ENCODE results near the gene CTNNB1.

The CTNNB1 gene

DNA sequence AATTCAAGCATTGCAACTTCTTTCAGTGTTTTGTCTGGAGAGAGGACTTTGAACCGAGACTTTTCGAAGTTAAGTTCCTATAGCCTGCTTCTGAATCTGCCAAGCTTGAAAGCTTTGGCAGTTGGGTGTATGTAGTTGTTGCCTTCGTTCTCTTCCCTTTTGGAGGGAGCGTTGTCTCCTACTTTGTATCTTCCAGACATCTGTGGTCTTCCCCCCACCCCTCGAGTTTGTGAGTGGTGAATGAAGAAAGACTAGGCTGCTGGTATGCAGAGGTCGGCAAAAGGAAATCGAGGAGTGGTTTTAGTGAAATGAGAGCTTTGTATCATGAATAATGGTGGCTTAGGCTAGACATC is 1.3 kb downstream of the CTNNB1 start:
- Histone ChIP-seq H2BK120ac (ENCODE audit: low read depth, low read length) (no peak overlapping the region), H3K9ac (ENCODE audit: low read length) (peak overlapping the region; percentile 89), H2BK12ac (ENCODE audit: low read length in 2 of 2) (no peak overlapping the region), H4K91ac (ENCODE audit: low read length) (no peak overlapping the region), H3K4me2 (ENCODE audit: low read length, poor library complexity, severe bottlenecking) (peak overlapping the region; percentile 77), H2AK5ac (ENCODE audit: low read length, severe bottlenecking) (no peak overlapping the region), H2BK5ac (ENCODE audit: low read depth, low read length, poor library complexity, severe bottlenecking) (peak overlapping the region; percentile 73), H2AFZ (ENCODE audit: low read depth, low read length) (no peak overlapping the region), H3K27me3 (ENCODE audit: control insufficient read depth in 1 of 2, insufficient read depth in 1 of 2, low read length in 2 of 2) (no peaks in the 10 kb centered on the region), H3K4ac (ENCODE audit: low read depth in 1 of 2, low read length in 2 of 2) (no peak overlapping the region), H3K18ac (ENCODE audit: low read depth in 1 of 2, low read length in 2 of 2) (no peak overlapping the region), H3K36me3 (ENCODE audit: control insufficient read depth in 1 of 2, insufficient read depth in 2 of 2, low read depth in 1 of 2, low read length in 2 of 2) (no peaks in the 10 kb centered on the region), H3K14ac (ENCODE audit: low read length in 2 of 2) (no peak overlapping the region), H3K79me1 (replicated peaks; ENCODE audit: low read length, poor library complexity, severe bottlenecking) (peaks cover 4% of the 10 kb centered on the region), H3K23ac (ENCODE audit: low read length in 2 of 2) (no peak overlapping the region), H3K4me3 (ENCODE audit: insufficient read depth in 1 of 2, low read depth in 1 of 2, low read length in 2 of 2) (peak overlapping the region; percentile 46 to 85), H4K8ac (ENCODE audit: low read length) (no peak overlapping the region), H3K27ac (ENCODE audit: low read length, poor library complexity, severe bottlenecking) (peak overlapping the region; percentile 74), H3K9me3 (ENCODE audit: control insufficient read depth, low read length) (no peaks in the 10 kb centered on the region), H2BK15ac (ENCODE audit: low read depth, poor library complexity, severe bottlenecking) (no peak overlapping the region), H3K4me1 (ENCODE audit: control insufficient read depth, insufficient read depth, low read depth, low read length) (peaks cover 7% of the 10 kb centered on the region)
- peak; percentile 78 for DNase-seq
- 0% methylated on average over 6 of the region's 7 CpGs for WGBS

DNA sequence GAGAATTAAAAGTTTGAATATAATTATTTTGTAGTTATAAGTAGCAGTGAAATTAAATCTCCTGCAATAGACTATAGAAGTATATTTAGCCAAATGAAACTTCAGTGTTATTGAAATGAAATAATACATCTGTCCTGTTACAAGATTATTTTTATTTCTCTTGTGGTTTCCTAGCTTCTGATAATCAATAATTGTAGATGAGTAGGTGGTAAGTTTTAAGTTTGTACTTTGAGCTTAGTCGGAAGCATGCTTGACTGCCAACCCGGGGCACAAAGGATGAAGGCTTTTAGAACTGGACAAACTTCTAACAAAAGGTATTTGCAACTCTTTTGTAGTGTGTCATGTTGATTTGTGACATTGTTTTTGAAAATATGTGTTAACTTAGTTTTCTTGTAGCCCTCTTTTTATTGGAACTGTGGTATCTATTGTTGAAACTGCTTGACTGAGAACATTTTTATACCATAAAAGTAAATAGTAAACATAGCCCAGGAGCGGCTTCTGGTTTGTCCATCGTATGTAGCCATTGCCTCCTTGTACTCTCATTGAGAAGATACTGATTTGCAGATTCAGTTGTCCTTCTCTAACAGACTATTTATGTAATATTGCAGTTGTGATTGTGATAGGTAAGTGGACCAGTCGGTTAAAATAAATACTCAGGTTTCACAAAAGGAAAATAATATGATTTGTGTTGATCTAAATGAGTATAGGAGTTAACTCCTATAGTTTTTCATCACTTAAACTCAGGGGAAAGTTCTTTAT is 2.9 kb downstream of the CTNNB1 start:
- no peak overlapping the region for H2BK120ac ChIP-seq (ENCODE audit: low read depth, low read length)
- peak overlapping the region in 1 of 2 experiments; percentile 85 for H3K4me3 ChIP-seq (ENCODE audit: insufficient read depth in 1 of 2, low read depth in 1 of 2, low read length in 2 of 2)
- no peak overlapping the region for H2BK12ac ChIP-seq (ENCODE audit: low read length in 2 of 2)
- peak overlapping the region; percentile 89 for H3K9ac ChIP-seq (ENCODE audit: low read length)
- H4K8ac ChIP-seq (ENCODE audit: low read length), result no peak overlapping the region
- no peaks in the 10 kb centered on the region for H3K27me3 ChIP-seq (ENCODE audit: control insufficient read depth in 1 of 2, insufficient read depth in 1 of 2, low read length in 2 of 2)
- no peak overlapping the region for H3K23ac ChIP-seq (ENCODE audit: low read length in 2 of 2)
- H3K36me3 ChIP-seq (ENCODE audit: control insufficient read depth in 1 of 2, insufficient read depth in 2 of 2, low read depth in 1 of 2, low read length in 2 of 2), result no peaks in the 10 kb centered on the region
- H3K18ac ChIP-seq (ENCODE audit: low read depth in 1 of 2, low read length in 2 of 2), result no peak overlapping the region
- DNase-seq, result peak; percentile 43
- no peaks in the 10 kb centered on the region for H3K9me3 ChIP-seq (ENCODE audit: control insufficient read depth, low read length)
- peaks cover 7% of the 10 kb centered on the region for H3K4me1 ChIP-seq (ENCODE audit: control insufficient read depth, insufficient read depth, low read depth, low read length)
- H3K27ac ChIP-seq (ENCODE audit: low read length, poor library complexity, severe bottlenecking), result peak overlapping the region; percentile 43
- no peak overlapping the region for H4K91ac ChIP-seq (ENCODE audit: low read length)
- no peak overlapping the region for H2AFZ ChIP-seq (ENCODE audit: low read depth, low read length)
- H3K4ac ChIP-seq (ENCODE audit: low read depth in 1 of 2, low read length in 2 of 2), result no peak overlapping the region
- no peak overlapping the region for H2BK15ac ChIP-seq (ENCODE audit: low read depth, poor library complexity, severe bottlenecking)
- peak overlapping the region; percentile 82 for H3K4me2 ChIP-seq (ENCODE audit: low read length, poor library complexity, severe bottlenecking)
- H3K79me1 ChIP-seq (replicated peaks; ENCODE audit: low read length, poor library complexity, severe bottlenecking), result peaks cover 4% of the 10 kb centered on the region
- H2AK5ac ChIP-seq (ENCODE audit: low read length, severe bottlenecking), result no peak overlapping the region
- H2BK5ac ChIP-seq (ENCODE audit: low read depth, low read length, poor library complexity, severe bottlenecking), result no peak overlapping the region
- WGBS, result 17% methylated on average over 4 of the region's 5 CpGs
- H3K14ac ChIP-seq (ENCODE audit: low read length in 2 of 2), result no peak overlapping the region

DNA sequence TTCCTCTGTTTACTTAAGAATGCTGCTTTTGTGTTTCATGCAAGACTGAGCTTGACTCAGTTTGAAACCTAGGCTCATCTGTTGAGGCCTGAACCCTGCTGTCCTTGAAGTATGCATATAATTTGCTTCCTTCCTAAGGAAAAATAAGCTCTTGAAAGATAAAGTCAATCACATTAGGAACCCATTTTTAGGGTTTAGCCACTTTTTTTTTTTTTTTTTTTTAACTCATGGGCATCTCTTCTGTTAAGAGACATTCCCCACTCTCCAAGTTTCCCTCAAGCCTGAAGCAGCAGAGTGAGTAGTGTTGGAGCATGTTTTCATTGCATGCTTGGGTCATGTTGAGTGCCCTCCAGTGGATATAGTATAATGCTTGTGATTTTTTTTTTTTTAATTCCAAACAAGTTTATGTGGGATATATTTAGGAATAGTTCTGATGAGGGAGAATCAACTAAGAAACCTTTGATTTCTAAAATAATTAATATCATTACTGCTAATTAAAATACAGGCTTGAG is 3.6 kb downstream of the CTNNB1 start:
- H3K4me2 ChIP-seq (ENCODE audit: low read length, poor library complexity, severe bottlenecking), result peak overlapping the region; percentile 49
- H3K79me1 ChIP-seq (replicated peaks; ENCODE audit: low read length, poor library complexity, severe bottlenecking), result peaks cover 4% of the 10 kb centered on the region
- no peak overlapping the region for H3K14ac ChIP-seq (ENCODE audit: low read length in 2 of 2)
- no peaks in the 10 kb centered on the region for H3K36me3 ChIP-seq (ENCODE audit: control insufficient read depth in 1 of 2, insufficient read depth in 2 of 2, low read depth in 1 of 2, low read length in 2 of 2)
- no peak overlapping the region for H2AK5ac ChIP-seq (ENCODE audit: low read length, severe bottlenecking)
- H3K27me3 ChIP-seq (ENCODE audit: control insufficient read depth in 1 of 2, insufficient read depth in 1 of 2, low read length in 2 of 2), result no peaks in the 10 kb centered on the region
- H3K4ac ChIP-seq (ENCODE audit: low read depth in 1 of 2, low read length in 2 of 2), result no peak overlapping the region
- no peak overlapping the region for H2BK12ac ChIP-seq (ENCODE audit: low read length in 2 of 2)
- H2BK120ac ChIP-seq (ENCODE audit: low read depth, low read length), result no peak overlapping the region
- no peak overlapping the region for H3K18ac ChIP-seq (ENCODE audit: low read depth in 1 of 2, low read length in 2 of 2)
- peak; percentile 78 for DNase-seq
- peak overlapping the region; percentile 89 for H3K9ac ChIP-seq (ENCODE audit: low read length)
- H3K23ac ChIP-seq (ENCODE audit: low read length in 2 of 2), result no peak overlapping the region
- H2BK5ac ChIP-seq (ENCODE audit: low read depth, low read length, poor library complexity, severe bottlenecking), result no peak overlapping the region
- no peak overlapping the region for H4K91ac ChIP-seq (ENCODE audit: low read length)
- H2BK15ac ChIP-seq (ENCODE audit: low read depth, poor library complexity, severe bottlenecking), result no peak overlapping the region
- peak overlapping the region in 1 of 2 experiments; percentile 85 for H3K4me3 ChIP-seq (ENCODE audit: insufficient read depth in 1 of 2, low read depth in 1 of 2, low read length in 2 of 2)
- H4K8ac ChIP-seq (ENCODE audit: low read length), result no peak overlapping the region
- peaks cover 7% of the 10 kb centered on the region for H3K4me1 ChIP-seq (ENCODE audit: control insufficient read depth, insufficient read depth, low read depth, low read length)
- no peaks in the 10 kb centered on the region for H3K9me3 ChIP-seq (ENCODE audit: control insufficient read depth, low read length)
- peak overlapping the region; percentile 43 for H3K27ac ChIP-seq (ENCODE audit: low read length, poor library complexity, severe bottlenecking)
- H2AFZ ChIP-seq (ENCODE audit: low read depth, low read length), result no peak overlapping the region

DNA sequence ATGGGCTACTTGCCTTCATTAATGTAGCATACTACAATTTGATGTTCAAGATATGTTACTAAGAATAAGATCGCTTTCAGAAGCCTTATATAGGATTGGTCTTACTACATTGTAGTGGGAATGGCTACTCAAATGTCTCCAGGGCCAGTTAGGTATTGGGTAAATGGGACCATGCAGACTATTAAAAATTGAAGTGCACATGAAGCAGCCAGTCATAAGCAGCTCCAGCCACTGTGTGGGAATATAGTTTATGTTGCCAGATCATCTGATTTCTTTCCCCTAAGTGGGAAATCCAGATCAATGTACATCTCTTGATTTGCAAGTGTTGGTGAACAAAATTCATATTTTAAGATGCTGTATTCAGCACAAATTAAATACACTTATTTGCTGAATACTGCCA is 5.1 kb downstream of the CTNNB1 start:
- no peak overlapping the region for H3K27ac ChIP-seq (ENCODE audit: low read length, poor library complexity, severe bottlenecking)
- no peak overlapping the region for H3K4ac ChIP-seq (ENCODE audit: low read depth in 1 of 2, low read length in 2 of 2)
- H3K27me3 ChIP-seq (ENCODE audit: control insufficient read depth in 1 of 2, insufficient read depth in 1 of 2, low read length in 2 of 2), result no peaks in the 10 kb centered on the region
- no peak overlapping the region for H4K91ac ChIP-seq (ENCODE audit: low read length)
- H3K4me1 ChIP-seq (ENCODE audit: control insufficient read depth, insufficient read depth, low read depth, low read length), result peaks cover 3% of the 10 kb centered on the region
- no peak overlapping the region for H3K23ac ChIP-seq (ENCODE audit: low read length in 2 of 2)
- H4K8ac ChIP-seq (ENCODE audit: low read length), result no peak overlapping the region
- H3K79me1 ChIP-seq (replicated peaks; ENCODE audit: low read length, poor library complexity, severe bottlenecking), result no peaks in the 10 kb centered on the region
- no peaks in the 10 kb centered on the region for H3K36me3 ChIP-seq (ENCODE audit: control insufficient read depth in 1 of 2, insufficient read depth in 2 of 2, low read depth in 1 of 2, low read length in 2 of 2)
- no peak overlapping the region for H2BK5ac ChIP-seq (ENCODE audit: low read depth, low read length, poor library complexity, severe bottlenecking)
- no peak overlapping the region for H3K9ac ChIP-seq (ENCODE audit: low read length)
- H2BK120ac ChIP-seq (ENCODE audit: low read depth, low read length), result no peak overlapping the region
- DNase-seq, result no peak
- H2BK15ac ChIP-seq (ENCODE audit: low read depth, poor library complexity, severe bottlenecking), result no peak overlapping the region
- H2AK5ac ChIP-seq (ENCODE audit: low read length, severe bottlenecking), result no peak overlapping the region
- H3K9me3 ChIP-seq (ENCODE audit: control insufficient read depth, low read length), result no peaks in the 10 kb centered on the region
- peak overlapping the region in 1 of 2 experiments; percentile 40 for H3K18ac ChIP-seq (ENCODE audit: low read depth in 1 of 2, low read length in 2 of 2)
- no peak overlapping the region for H3K4me2 ChIP-seq (ENCODE audit: low read length, poor library complexity, severe bottlenecking)
- WGBS, result 100% methylated on average over 1 of the region's 1 CpG
- no peak overlapping the region for H3K14ac ChIP-seq (ENCODE audit: low read length in 2 of 2)
- H3K4me3 ChIP-seq (ENCODE audit: insufficient read depth in 1 of 2, low read depth in 1 of 2, low read length in 2 of 2), result no peak overlapping the region
- H2AFZ ChIP-seq (ENCODE audit: low read depth, low read length), result no peak overlapping the region
- no peak overlapping the region for H2BK12ac ChIP-seq (ENCODE audit: low read length in 2 of 2)

Data from mesenchymal stem cell (in vitro differentiated cells and primary cell).